ENCODE data around the gene ZNF516.

The ZNF516 gene

DNA sequence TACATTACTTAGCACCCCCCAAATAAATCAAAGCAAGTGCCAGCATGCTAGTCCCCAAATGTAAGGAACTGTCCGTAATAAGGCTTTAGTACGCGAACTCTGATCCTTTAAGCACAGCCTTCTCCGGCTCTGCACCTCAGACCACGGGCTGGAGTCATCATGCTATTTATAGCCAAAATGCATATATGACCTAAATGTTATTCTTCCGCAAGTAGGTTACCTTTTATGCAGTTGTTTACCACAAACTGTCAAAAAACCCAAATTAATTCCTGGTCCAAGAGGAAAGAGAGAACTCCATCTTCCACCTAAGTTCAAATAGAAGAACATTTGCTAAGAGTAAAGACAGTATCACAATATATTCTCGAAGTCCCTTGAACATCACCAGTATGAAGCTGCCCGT, 42.7 kb downstream of the ZNF516 start:
- no peak overlapping the region for H3K27ac Mint-ChIP-seq
- H3K36me3 Mint-ChIP-seq (ENCODE audit: low read depth) = no peaks in the 10 kb centered on the region
- H3K9me3 Mint-ChIP-seq = no peaks in the 10 kb centered on the region
- peaks cover 31% of the 10 kb centered on the region for H3K27me3 Mint-ChIP-seq (ENCODE audit: low read depth)
- peaks cover 10% of the 10 kb centered on the region for H3K4me1 Mint-ChIP-seq (ENCODE audit: low read depth)
- no peak overlapping the region for H3K4me3 Mint-ChIP-seq

DNA sequence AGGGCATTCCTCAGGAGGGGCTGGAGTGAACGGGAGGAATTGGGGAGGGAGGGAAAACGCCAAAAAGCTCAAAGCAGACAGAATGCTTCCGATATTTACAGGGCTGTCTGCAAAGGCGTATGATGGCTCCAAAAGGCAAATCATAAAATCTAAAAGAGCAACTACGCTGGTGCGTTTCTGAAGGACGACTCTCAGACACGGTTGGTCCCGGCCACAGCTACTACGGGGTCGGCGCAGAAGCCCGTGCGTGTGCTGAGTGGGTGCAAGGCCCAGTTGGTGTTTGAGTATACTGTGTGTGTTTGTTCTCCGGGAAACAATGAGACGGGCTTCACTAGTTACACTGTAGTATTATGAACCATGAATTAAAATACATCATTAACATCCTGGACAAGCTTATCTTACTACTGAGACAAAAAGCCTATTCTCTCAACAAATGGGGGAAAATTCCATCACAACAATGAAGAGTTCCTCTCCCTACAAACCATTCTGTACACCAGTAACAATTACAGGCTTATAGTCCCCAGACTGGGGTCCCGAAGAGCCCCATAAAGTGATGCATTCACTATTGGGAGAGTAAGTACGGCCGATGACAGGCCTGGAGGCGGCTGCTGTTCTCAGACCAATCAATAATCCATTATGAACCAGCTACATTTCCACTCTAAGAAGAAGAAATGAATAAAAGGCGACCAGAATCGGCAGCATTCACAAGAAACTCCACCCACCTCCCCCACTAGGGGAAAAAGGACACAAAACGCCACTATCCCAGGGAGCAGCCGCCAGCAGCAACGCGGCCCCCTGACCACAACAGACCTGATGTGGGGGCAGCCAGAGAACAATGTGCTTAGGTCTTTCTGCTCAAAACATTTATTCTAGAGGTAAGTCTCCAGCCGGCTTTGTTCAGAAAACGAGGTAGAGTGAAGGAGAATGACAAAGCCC, 43.4 kb downstream of the ZNF516 start:
- peaks cover 31% of the 10 kb centered on the region for H3K27me3 Mint-ChIP-seq (ENCODE audit: low read depth)
- peaks cover 10% of the 10 kb centered on the region for H3K4me1 Mint-ChIP-seq (ENCODE audit: low read depth)
- H3K9me3 Mint-ChIP-seq = no peaks in the 10 kb centered on the region
- no peaks in the 10 kb centered on the region for H3K36me3 Mint-ChIP-seq (ENCODE audit: low read depth)
- peak overlapping the region; percentile 51 for H3K4me3 Mint-ChIP-seq
- no peak overlapping the region for H3K27ac Mint-ChIP-seq

DNA sequence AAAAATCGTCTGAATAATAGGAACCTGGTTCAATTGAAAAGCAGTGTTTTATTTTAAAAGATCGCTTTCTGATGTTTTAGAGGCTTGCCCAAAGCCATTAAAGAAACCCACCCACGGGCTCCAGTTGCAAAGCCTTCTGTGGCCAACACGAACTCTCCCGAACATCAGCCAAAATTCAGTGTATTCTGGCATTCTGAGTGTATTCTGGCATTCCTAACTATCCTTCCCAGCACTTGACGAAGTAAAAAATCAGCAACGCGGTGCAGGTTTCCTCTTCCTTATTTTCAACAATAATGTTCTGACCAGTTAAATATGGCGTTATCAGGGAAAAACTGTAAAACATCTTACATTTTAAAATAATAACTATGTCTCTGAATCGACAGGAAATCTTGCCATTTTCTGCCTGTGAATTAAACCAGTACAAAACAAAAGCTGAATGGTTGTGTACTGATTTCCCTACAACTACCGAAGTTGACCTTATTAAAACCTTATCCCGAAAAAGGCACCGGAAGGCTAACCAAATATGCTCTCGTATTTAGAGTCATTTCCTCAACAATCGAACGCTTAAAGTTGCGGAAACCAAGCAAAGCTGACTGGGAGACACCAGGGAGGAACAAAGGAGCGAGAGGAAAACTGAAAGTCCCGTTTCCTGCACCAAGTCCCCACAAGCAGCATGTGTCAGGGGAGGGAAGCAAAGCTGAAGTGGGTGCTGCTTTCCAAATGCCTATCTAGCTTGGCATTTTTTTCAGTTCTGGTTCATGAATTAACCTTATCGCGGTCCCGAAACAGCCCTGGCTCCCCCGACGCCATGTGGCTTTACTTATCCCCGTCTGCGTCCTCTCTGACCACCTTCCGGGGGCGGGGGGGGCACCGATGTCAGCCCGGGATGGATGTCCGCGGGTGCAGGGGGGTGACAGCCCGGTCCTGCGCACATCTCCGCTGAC, 44.3 kb downstream of the ZNF516 start:
- peaks cover 10% of the 10 kb centered on the region for H3K4me1 Mint-ChIP-seq (ENCODE audit: low read depth)
- peaks cover 31% of the 10 kb centered on the region for H3K27me3 Mint-ChIP-seq (ENCODE audit: low read depth)
- H3K36me3 Mint-ChIP-seq (ENCODE audit: low read depth) = no peaks in the 10 kb centered on the region
- H3K9me3 Mint-ChIP-seq = no peaks in the 10 kb centered on the region
- no peak overlapping the region for H3K27ac Mint-ChIP-seq
- peak overlapping the region; percentile 51 for H3K4me3 Mint-ChIP-seq

DNA sequence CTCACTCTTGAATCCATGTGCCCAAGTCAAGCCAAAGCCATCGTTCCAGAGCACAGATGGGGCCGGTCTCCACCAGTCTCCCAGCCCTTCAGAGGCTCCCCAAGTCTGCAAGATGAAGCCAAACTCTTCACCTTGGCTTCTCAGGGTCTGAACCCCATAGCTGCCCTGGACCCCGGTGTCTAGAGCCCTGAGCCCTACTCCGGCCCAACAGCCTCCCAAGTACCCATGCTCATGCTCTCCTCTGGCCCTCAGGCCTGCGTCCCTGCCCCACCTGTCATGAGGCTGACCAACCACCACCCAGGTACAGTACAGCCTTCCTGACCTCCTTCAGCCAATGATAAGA, 46.0 kb downstream of the ZNF516 start:
- Mint-ChIP-seq H3K4me3 (no peak overlapping the region), H3K9me3 (no peaks in the 10 kb centered on the region), H3K4me1 (ENCODE audit: low read depth) (peaks cover 10% of the 10 kb centered on the region), H3K36me3 (ENCODE audit: low read depth) (no peaks in the 10 kb centered on the region), H3K27ac (no peak overlapping the region), H3K27me3 (ENCODE audit: low read depth) (peaks cover 31% of the 10 kb centered on the region)

DNA sequence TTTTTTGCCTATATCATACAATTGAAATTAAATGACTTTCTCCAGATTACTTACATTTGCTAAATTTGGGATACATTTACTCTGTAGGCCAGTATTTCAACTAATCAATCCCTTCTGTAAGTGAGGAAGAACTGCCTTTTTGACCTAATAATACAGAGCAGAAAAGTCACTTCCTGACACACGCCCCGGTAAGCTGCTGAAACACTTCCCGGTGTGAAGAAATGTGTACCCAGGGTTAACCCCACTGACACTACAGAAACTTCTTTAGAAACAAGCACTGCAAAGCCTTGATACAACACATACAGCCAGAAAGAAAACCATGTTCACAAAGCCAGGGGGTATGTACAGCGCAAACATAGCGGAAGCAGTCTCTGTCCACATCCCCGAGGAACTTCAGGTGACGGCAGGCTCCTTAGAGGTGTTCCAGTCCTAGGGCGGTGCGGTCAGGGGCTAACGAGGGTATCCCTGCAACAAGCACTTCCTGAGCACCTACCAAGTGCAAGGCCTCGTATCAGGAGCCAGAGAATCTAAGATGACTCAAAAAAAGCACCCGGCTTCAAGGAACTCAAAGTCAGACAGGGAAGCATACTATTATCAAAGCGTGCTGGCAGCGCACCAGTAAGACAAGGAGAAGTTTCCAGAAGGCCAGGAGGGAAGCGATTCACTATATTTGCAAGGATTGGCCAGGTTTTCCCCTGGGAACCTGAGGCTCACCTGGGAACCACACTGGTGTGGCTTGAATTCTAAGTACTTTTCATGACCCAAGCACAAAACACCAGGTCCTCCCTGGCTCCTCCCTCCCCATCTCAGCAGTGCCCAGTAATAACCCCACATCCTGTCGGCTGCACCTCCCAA, 46.6 kb downstream of the ZNF516 start:
- Mint-ChIP-seq H3K36me3 (ENCODE audit: low read depth) (no peaks in the 10 kb centered on the region), H3K4me3 (no peak overlapping the region), H3K9me3 (no peaks in the 10 kb centered on the region), H3K27me3 (ENCODE audit: low read depth) (peaks cover 31% of the 10 kb centered on the region), H3K4me1 (ENCODE audit: low read depth) (peaks cover 10% of the 10 kb centered on the region), H3K27ac (no peak overlapping the region)

DNA sequence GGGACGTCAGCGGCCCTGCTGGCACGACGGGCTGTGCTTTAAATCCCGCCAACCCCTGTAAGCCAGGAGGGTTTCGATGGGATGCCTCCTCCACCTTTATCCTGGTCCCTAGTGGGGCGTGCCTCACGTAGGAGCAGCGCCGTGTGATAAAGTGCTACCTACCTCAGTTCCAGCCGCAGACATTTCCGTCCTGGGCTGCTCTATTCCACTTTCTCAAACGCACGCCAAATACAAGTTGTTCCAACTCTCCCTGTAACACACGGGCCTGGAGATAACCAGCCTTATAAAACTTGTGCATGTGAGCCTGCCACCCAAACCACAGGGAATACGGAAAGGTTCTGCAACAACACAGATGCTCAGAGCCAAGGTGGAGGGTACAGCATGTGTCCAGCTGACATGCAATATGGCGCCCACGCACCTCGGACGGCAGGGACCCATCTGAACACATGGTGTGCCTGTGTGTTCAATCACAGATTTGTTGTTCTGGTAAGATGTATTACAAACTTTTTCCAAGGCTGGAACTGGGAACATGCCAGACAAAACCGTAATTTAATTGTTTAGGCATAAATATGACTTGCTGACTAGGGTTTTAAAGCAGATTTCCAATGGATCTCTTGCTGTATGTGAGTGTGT, 47.7 kb downstream of the ZNF516 start:
- H3K27me3 Mint-ChIP-seq (ENCODE audit: low read depth) = peaks cover 23% of the 10 kb centered on the region
- H3K27ac Mint-ChIP-seq = no peak overlapping the region

DNA sequence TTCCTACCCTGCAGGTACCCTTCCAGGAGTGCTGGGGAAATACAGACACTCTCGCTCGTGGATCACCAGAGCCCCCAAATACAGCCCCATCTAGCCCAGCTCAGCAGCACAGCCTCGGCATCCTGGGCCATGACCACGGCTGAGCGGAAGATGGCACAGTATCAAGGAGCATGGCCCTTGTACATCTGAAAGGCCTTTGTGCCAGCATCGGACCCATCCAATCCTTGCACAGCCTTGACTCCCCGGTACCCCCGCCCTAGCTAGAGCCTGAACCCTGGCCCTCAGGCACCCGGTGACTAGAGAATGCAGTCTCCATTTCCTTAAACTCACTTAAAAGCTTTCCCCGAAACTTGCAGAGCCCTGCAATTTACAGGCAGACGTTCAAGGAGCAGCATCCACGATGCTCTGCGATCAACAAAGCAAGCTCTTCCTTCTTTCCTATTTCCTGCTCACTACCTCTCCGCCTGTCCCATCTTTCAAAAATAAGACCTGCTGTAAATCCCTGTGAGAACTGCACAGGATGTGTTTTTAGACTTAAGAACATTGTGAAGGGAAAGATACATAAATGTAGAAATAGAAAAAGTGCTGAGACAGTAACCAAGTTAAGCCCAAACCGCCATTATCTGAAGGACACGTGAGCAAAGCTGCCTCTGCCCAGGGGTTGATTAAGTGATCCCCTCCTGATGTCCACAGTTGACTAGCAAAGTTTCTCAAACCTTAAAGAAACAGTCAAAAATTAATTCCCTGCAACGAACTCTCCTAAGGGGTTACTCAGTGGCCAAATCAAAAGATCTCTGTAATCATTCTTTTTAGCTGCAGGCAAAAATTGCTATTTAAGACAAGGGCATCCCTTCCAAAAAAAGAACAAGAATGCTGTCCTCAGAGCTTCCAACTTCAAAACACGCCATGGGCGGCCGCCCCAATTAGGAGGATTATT, 48.5 kb downstream of the ZNF516 start:
- Mint-ChIP-seq H3K4me1 (ENCODE audit: low read depth) (peaks cover 9% of the 10 kb centered on the region), H3K36me3 (ENCODE audit: low read depth) (no peaks in the 10 kb centered on the region), H3K9me3 (no peaks in the 10 kb centered on the region), H3K4me3 (no peak overlapping the region), H3K27me3 (ENCODE audit: low read depth) (peaks cover 15% of the 10 kb centered on the region), H3K27ac (no peak overlapping the region)

More for the DNA sequence above, 47.7 kb downstream of the ZNF516 start:
- Mint-ChIP-seq H3K4me3 (no peak overlapping the region), H3K9me3 (no peaks in the 10 kb centered on the region), H3K36me3 (ENCODE audit: low read depth) (no peaks in the 10 kb centered on the region), H3K4me1 (ENCODE audit: low read depth) (peaks cover 10% of the 10 kb centered on the region)

DNA sequence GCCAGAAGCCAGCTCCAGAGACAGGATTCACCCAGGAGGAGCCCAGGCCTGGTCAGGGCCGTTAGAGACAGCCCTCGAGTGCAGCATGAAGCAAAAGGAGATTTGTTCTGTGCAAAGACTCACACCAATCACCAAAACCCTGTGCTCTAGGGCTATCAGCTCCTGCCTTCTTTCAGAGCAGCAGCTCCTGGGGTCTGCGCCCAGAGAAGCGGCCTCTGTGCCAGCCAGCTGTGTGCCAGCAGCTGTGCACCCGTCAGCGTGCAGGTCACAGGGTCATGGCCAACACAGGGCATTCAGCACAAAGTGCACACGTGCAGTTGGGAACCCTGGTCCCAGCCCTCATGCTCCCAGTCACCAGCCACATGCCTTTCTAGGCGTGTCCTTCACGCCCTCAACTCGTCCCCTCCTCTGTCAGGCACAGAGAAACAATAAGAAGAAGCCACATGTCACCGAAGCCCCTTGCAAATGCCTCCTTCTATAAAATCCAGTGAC, 49.3 kb downstream of the ZNF516 start:
- no peaks in the 10 kb centered on the region for H3K36me3 Mint-ChIP-seq (ENCODE audit: low read depth)
- peaks cover 10% of the 10 kb centered on the region for H3K27me3 Mint-ChIP-seq (ENCODE audit: low read depth)
- no peak overlapping the region for H3K27ac Mint-ChIP-seq
- no peaks in the 10 kb centered on the region for H3K9me3 Mint-ChIP-seq
- H3K4me3 Mint-ChIP-seq = no peak overlapping the region
- H3K4me1 Mint-ChIP-seq (ENCODE audit: low read depth) = peaks cover 5% of the 10 kb centered on the region

DNA sequence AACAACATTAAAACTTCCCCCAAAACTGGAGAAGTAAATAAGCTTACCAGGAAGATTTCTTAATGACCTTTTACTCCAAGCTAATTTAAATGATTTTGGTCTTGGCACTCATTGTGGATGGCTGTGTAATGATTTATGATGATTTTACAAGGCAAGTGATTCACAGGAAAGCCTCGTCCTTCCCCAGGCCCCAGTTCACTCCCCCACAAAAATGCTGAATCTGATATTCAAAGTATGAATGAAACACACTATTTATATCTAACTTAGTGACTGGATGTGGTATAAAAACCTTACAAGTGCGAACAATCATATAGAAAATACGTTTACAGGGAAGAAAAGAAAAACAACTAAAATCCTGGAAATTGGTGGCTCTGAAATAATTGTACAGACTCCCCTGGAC, 49.8 kb downstream of the ZNF516 start:
- H3K36me3 Mint-ChIP-seq (ENCODE audit: low read depth) = no peaks in the 10 kb centered on the region
- no peak overlapping the region for H3K27ac Mint-ChIP-seq
- no peaks in the 10 kb centered on the region for H3K9me3 Mint-ChIP-seq
- H3K4me3 Mint-ChIP-seq = no peak overlapping the region
- peaks cover 1% of the 10 kb centered on the region for H3K4me1 Mint-ChIP-seq (ENCODE audit: low read depth)
- H3K27me3 Mint-ChIP-seq (ENCODE audit: low read depth) = peaks cover 5% of the 10 kb centered on the region

DNA sequence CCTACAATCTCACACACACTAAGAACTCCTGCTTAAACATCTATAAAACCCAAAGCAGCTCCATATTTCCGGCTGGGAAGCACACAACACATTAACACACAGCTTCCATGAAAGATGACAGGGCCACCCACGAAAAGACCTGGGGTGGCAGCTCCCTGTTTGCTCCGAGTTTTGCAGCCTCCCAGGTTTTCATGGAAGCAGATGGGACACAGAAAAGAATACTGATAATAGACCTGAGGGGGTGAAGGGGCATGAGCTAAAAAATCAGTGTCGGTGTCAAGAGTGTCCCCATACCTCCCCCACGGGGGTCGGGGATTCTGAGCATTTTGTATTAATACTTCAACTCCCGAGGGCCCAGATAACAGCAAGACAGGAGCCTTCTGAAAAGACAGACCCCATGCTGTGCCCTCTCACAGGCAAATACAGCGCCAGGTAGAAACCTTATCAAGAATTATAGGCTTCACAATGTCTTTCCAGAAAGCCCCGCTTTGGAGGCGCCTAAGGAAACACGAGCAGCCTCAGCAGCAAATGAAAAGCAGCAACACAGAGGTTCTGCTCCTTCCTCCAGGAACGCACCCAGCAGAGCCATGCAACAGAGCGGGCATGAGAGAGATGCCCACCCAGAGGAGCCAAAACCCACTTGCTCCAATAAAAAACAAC, 50.5 kb downstream of the ZNF516 start:
- H3K9me3 Mint-ChIP-seq = no peaks in the 10 kb centered on the region

DNA sequence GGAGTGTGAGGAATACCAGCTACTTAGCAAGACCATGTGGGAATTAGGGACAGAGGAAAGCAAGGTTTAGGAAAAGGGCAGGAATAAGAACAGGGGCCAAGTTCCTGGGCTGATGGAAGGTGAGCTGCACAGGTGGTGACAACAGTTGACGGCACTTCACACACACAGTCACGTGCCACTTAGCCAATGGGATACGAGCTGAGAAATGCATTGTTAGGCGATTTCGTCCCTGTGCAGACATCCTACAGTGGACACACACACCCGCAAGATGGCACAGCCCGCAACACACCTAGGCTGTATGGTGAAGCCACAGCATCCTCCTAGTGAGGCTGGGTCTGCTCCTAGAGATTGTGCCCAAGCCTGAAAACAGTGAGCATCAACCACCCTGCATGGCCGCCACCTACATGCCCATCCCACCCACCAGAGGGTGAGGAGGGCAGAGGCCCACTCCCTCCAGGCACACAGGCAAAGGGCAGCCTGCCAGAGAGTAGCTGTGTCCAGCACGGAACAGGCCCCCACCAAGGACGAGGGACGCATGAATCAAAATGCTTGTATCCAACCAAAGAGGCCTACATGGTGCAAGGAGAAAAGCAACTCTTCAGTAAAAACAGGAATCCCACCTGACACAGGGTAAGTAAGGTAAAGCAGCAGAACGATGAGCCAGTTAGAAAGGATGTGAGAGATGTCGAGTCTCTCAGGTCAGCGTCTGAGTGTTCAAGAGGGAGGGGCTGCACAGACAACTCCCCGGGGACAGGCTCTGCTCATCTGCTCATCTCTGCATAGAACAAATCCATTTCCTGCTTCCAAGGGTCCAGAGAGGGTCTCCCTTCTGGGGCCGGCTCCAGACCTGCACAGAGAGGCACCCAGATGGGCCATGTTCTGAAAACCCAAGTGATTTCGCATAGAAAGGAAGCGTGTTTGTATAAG, 51.3 kb downstream of the ZNF516 start:
- H3K27me3 Mint-ChIP-seq (ENCODE audit: low read depth) = no peaks in the 10 kb centered on the region
- H3K9me3 Mint-ChIP-seq = no peaks in the 10 kb centered on the region
- no peaks in the 10 kb centered on the region for H3K36me3 Mint-ChIP-seq (ENCODE audit: low read depth)
- no peak overlapping the region for H3K27ac Mint-ChIP-seq
- H3K4me1 Mint-ChIP-seq (ENCODE audit: low read depth) = no peaks in the 10 kb centered on the region
- H3K4me3 Mint-ChIP-seq = no peak overlapping the region

More for the DNA sequence above, 50.5 kb downstream of the ZNF516 start:
- H3K4me3 Mint-ChIP-seq = no peak overlapping the region
- H3K4me1 Mint-ChIP-seq (ENCODE audit: low read depth) = no peaks in the 10 kb centered on the region
- no peak overlapping the region for H3K27ac Mint-ChIP-seq
- no peaks in the 10 kb centered on the region for H3K27me3 Mint-ChIP-seq (ENCODE audit: low read depth)
- no peaks in the 10 kb centered on the region for H3K36me3 Mint-ChIP-seq (ENCODE audit: low read depth)

Measured in T-helper 1 cell treated with Interleukin-12 subunit alpha and Interleukin-12 subunit beta and Interleukin-4 antibody, amounts not matched to agents 30 μg/mL and 1 μg/mL, for 36 hours (primary cell).